ENCODE measurements around the gene EYS. TPM values are rescaled to one million over a fixed set of nuclear protein-coding genes. Genes with fewer than 3 reads are reported as not detected.
"Not testable (repeated sequence)": the region's sequence is repeated elsewhere in the genome, so short reads cannot be mapped to it uniquely, and the experiment has no call there.

EYS gene
- total and polyA plus RNA-seq, 3 experiments from 2014 or later, result not detected

DNA sequence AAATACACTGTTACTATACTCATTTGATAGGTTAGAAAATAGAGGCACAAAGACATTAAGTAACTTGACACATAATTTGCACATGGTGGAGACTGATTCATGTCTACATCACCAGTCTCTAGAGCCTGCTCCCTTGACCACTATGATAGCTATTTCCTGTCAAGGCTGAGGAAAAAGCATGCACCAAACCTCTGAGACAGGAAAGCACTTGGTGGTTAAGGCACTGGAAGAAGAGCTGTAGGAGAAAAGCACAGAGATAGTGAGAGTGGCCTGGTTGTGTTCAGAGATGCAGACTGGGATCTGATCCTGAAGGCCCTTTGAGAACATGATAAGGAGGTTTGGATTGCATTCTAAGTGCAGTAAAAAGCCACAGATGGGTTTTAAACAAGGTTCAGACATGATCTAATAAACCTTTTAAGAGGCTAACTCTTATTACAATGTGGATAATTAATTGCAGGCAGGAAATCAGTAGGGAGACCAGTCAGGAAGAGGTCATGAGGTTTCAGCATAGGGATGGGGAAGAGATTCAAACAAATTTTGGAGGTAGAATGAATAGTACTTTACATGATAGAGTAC is 1902.6 kb downstream of the EYS start:
- Histone ChIP-seq H3K4me3 (ENCODE audit: low read length) (no peak overlapping the region), H3K27ac (ENCODE audit: low read depth, low read length) (no peak overlapping the region), H3K9me3 (ENCODE audit: low read length) (no peaks in the 10 kb centered on the region), H3K36me3 (ENCODE audit: insufficient read depth, low read length) (no peaks in the 10 kb centered on the region), H3K4me1 (ENCODE audit: insufficient read depth, low read length) (no peaks in the 10 kb centered on the region), H3K27me3 (ENCODE audit: insufficient read depth, low read length, poor library complexity, severe bottlenecking) (no peaks in the 10 kb centered on the region)
- H3K36me3 Mint-ChIP-seq, result no peaks in the 10 kb centered on the region
- H3K27me3 Mint-ChIP-seq, result peaks cover 5 to 7% of the 10 kb centered on the region in 2 donors
- no peak overlapping the region for H3K27ac Mint-ChIP-seq
- POLR2A ChIA-PET, result no interaction called here
- DNase-seq, result no peak
- CTCF ChIA-PET, result interaction anchor here (1.1 kb wide), 1 partner anchor 206 kb away, joined by 3 read pairs; no protein-coding TSS in a partner anchor
- no peaks in the 10 kb centered on the region for H3K4me1 Mint-ChIP-seq
- no peaks in the 10 kb centered on the region for H3K9me3 Mint-ChIP-seq
- H3K4me3 Mint-ChIP-seq, result no peak overlapping the region

DNA sequence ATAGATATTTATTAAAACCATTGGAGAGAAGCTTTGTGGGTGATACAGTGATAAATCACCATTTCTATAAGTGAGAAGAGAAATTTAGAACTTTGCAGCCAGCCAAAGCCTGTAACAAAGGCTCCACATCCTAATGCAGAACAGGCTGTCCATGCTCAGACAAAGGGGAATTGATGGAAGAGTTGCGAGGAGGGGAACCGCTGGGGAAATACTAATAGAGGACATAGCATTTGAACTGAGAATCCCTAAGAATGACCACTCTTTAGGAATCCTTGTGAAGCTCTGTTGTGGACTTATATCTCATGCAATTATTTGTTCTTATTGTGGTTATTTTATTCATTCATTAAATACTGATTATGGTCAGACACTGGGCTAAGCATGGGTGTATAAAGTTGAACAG is 1903.7 kb downstream of the EYS start:
- CTCF ChIA-PET, result no interaction called here
- POLR2A ChIA-PET, result no interaction called here

DNA sequence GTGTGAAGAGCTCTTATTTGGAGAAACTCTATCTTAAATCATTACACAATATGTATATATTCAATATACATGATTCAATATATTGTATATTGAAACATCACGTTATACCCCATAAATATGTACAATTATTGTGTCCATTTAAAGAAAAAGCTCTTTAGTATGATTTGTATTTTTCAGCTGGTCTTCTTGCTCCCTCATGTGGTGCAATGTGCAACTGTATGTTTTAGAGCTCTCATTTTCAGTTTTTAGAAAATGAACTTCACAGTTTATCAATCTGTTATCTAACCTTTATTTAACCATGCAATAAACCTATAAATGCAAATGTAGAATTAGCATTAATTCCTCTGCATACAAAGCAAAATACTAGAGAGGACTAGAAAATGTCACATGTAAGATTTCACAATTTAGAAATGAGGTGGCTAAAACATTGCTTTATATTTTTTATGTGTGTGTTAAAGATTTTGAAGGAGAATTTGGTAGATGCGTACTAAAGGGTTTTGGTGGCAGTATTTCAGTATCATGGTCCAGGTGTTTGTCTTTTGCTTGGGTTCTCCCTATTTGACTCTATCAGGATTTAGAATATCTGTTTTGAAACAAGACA is 1904.3 kb downstream of the EYS start:
- Histone ChIP-seq H3K27me3 (ENCODE audit: insufficient read depth, low read length, poor library complexity, severe bottlenecking) (no peaks in the 10 kb centered on the region), H3K36me3 (ENCODE audit: insufficient read depth, low read length) (no peaks in the 10 kb centered on the region), H3K4me3 (ENCODE audit: low read length) (no peak overlapping the region), H3K9me3 (ENCODE audit: low read length) (no peaks in the 10 kb centered on the region), H3K27ac (ENCODE audit: low read depth, low read length) (no peak overlapping the region), H3K4me1 (ENCODE audit: insufficient read depth, low read length) (no peaks in the 10 kb centered on the region)
- ChIA-PET CTCF (no interaction called here), POLR2A (no interaction called here)
- Mint-ChIP-seq H3K27me3 (peaks cover 4 to 9% of the 10 kb centered on the region in 2 donors), H3K27ac (no peak overlapping the region), H3K4me1 (no peaks in the 10 kb centered on the region), H3K36me3 (no peaks in the 10 kb centered on the region), H3K4me3 (no peak overlapping the region), H3K9me3 (no peaks in the 10 kb centered on the region)
- DNase-seq, result no peak

More for the DNA sequence above, 1903.7 kb downstream of the EYS start:
- H3K27ac Mint-ChIP-seq, result no peak overlapping the region
- H3K27me3 ChIP-seq (ENCODE audit: insufficient read depth, low read length, poor library complexity, severe bottlenecking), result no peaks in the 10 kb centered on the region
- H3K27ac ChIP-seq (ENCODE audit: low read depth, low read length), result no peak overlapping the region
- H3K9me3 Mint-ChIP-seq, result no peaks in the 10 kb centered on the region
- H3K4me3 ChIP-seq (ENCODE audit: low read length), result no peak overlapping the region
- H3K9me3 ChIP-seq (ENCODE audit: low read length), result no peaks in the 10 kb centered on the region
- H3K4me1 ChIP-seq (ENCODE audit: insufficient read depth, low read length), result no peaks in the 10 kb centered on the region
- no peak for DNase-seq
- H3K4me3 Mint-ChIP-seq, result no peak overlapping the region
- H3K36me3 Mint-ChIP-seq, result no peaks in the 10 kb centered on the region
- H3K36me3 ChIP-seq (ENCODE audit: insufficient read depth, low read length), result no peaks in the 10 kb centered on the region
- no peaks in the 10 kb centered on the region for H3K4me1 Mint-ChIP-seq
- H3K27me3 Mint-ChIP-seq, result peaks cover 5 to 7% of the 10 kb centered on the region in 2 donors

DNA sequence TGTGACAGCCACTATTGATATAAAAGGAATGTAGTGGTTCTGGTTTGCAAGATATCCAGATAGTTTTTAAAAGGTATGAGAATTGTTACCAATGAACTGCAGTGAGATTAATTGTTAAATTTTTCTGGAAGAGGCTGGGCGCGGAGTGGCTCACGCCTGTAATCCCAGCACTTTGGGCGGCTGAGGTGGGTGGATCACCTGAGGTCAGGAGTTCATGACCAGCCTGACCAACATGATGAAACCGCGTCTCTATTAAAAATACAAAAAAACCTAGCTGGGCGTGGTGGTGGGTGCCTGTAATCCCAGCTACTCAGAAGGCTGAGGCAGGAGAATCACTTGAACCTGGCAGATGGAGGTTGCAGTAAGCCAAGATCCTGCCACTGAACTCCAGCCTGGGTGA is 1906.6 kb downstream of the EYS start:
- H3K4me3 ChIP-seq (ENCODE audit: low read length); H3K27ac ChIP-seq (ENCODE audit: low read depth, low read length); H3K9me3 Mint-ChIP-seq; CTCF ChIA-PET; H3K27me3 ChIP-seq (ENCODE audit: insufficient read depth, low read length, poor library complexity, severe bottlenecking); POLR2A ChIA-PET; H3K9me3 ChIP-seq (ENCODE audit: low read length); H3K4me1 Mint-ChIP-seq; H3K4me3 Mint-ChIP-seq; H3K27ac Mint-ChIP-seq; H3K4me1 ChIP-seq (ENCODE audit: insufficient read depth, low read length); DNase-seq; H3K36me3 ChIP-seq (ENCODE audit: insufficient read depth, low read length); H3K36me3 Mint-ChIP-seq: not testable (repeated sequence)
- H3K27me3 Mint-ChIP-seq, result peaks cover 4 to 10% of the 10 kb centered on the region in 2 donors

DNA sequence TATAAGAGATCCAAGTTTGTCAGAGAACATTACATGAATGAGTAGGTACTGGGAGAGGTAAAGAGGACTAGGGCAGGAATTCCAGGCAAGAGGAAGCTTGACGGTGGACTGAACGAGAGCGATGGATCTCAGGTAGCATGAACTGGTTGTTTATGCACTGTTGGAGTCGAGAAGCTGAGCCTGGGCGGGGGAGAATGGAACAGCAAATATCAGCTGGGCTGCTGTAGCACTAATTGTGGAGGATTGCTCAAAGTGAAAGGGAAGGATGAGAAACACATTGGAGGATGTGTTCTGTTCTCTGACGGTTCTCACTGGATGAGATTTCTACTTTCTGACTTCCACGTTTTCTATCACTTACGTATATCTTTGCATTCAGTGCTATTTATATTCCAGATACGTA is 1907.2 kb downstream of the EYS start:
- Mint-ChIP-seq H3K27me3 (peaks cover 5 to 10% of the 10 kb centered on the region in 2 donors), H3K27ac (no peak overlapping the region), H3K36me3 (no peaks in the 10 kb centered on the region), H3K4me3 (no peak overlapping the region), H3K4me1 (no peaks in the 10 kb centered on the region), H3K9me3 (no peaks in the 10 kb centered on the region)
- Histone ChIP-seq H3K27ac (ENCODE audit: low read depth, low read length) (no peak overlapping the region), H3K9me3 (ENCODE audit: low read length) (no peaks in the 10 kb centered on the region), H3K36me3 (ENCODE audit: insufficient read depth, low read length) (no peaks in the 10 kb centered on the region), H3K27me3 (ENCODE audit: insufficient read depth, low read length, poor library complexity, severe bottlenecking) (no peaks in the 10 kb centered on the region), H3K4me1 (ENCODE audit: insufficient read depth, low read length) (no peaks in the 10 kb centered on the region), H3K4me3 (ENCODE audit: low read length) (no peak overlapping the region)
- ChIA-PET CTCF (no interaction called here), POLR2A (no interaction called here)
- DNase-seq, result no peak

DNA sequence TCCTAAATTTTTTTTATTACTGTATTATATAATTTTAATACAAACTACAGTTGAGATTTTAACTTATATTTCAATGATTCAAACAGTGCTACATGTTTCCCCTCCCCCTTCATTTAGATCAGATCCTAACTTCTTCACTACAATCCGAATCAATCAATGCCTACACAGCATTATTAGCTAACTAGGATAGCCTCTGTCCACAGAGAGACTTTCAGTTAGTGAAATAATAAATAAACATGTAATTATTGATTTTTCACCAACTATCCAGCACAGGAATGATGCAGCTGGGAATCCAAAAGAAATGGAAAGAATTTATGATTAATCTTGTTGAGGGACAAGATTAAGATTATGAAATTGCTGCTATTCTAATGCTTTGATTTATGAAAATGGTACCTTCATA is 1907.7 kb downstream of the EYS start:
- ChIA-PET POLR2A (no interaction called here), CTCF (no interaction called here)
- Histone ChIP-seq H3K36me3 (ENCODE audit: insufficient read depth, low read length) (no peaks in the 10 kb centered on the region), H3K4me3 (ENCODE audit: low read length) (no peak overlapping the region), H3K9me3 (ENCODE audit: low read length) (no peaks in the 10 kb centered on the region), H3K27ac (ENCODE audit: low read depth, low read length) (no peak overlapping the region), H3K4me1 (ENCODE audit: insufficient read depth, low read length) (no peaks in the 10 kb centered on the region), H3K27me3 (ENCODE audit: insufficient read depth, low read length, poor library complexity, severe bottlenecking) (no peaks in the 10 kb centered on the region)
- Mint-ChIP-seq H3K27ac (no peak overlapping the region), H3K4me1 (no peaks in the 10 kb centered on the region), H3K9me3 (no peaks in the 10 kb centered on the region), H3K27me3 (peaks cover 7 to 10% of the 10 kb centered on the region in 2 donors), H3K36me3 (no peaks in the 10 kb centered on the region), H3K4me3 (no peak overlapping the region)
- DNase-seq, result no peak

DNA sequence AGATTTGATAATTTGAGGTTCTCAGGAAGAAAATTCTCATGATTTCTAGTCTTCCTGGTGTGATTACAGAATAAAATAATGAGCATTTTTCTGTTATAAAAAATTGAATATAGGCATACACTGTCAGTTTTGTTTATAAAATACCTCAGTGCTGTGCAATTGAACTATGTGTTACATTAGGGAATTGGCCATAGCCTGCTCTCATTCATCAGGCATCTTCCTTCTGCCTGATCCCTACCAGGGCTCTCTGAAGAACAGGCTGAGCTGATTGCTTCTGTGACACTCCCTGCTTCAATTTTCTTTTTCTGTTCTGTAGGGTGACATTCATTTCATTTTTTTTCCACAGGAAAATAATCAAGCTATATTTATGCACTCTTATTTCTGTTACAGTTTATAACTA is 1908.6 kb downstream of the EYS start:
- Histone ChIP-seq H3K4me1 (ENCODE audit: insufficient read depth, low read length) (no peaks in the 10 kb centered on the region), H3K27me3 (ENCODE audit: insufficient read depth, low read length, poor library complexity, severe bottlenecking) (no peaks in the 10 kb centered on the region), H3K36me3 (ENCODE audit: insufficient read depth, low read length) (no peaks in the 10 kb centered on the region), H3K4me3 (ENCODE audit: low read length) (no peak overlapping the region), H3K9me3 (ENCODE audit: low read length) (no peaks in the 10 kb centered on the region), H3K27ac (ENCODE audit: low read depth, low read length) (no peak overlapping the region)
- H3K9me3 Mint-ChIP-seq, result no peaks in the 10 kb centered on the region
- H3K36me3 Mint-ChIP-seq, result no peaks in the 10 kb centered on the region
- no peak overlapping the region for H3K27ac Mint-ChIP-seq
- peaks cover 9 to 10% of the 10 kb centered on the region in 2 donors for H3K27me3 Mint-ChIP-seq
- H3K4me3 Mint-ChIP-seq, result no peak overlapping the region
- CTCF ChIA-PET, result no interaction called here
- POLR2A ChIA-PET, result no interaction called here
- no peaks in the 10 kb centered on the region for H3K4me1 Mint-ChIP-seq
- no peak for DNase-seq

DNA sequence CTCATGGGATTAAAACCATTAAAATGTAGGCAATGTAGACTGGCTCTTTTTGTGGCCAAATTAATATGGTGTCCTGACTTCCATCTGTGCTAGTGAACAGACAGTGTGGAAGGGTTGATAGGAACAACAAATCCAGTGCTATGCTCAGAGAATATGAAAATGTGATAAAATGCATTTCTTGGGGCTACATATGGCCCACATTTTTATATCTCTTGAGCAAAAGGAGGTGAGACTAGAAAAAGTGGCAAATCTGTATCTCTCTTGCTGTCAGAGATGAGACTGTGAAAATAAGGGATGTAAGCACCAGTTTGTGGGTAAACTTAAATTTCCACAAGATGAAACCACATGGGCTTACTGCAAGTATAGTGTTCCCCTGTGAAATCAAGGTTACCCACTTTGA is 1909.3 kb downstream of the EYS start:
- no peak overlapping the region for H3K27ac Mint-ChIP-seq
- H3K4me1 Mint-ChIP-seq, result no peaks in the 10 kb centered on the region
- DNase-seq, result no peak
- POLR2A ChIA-PET, result no interaction called here
- Histone ChIP-seq H3K36me3 (ENCODE audit: insufficient read depth, low read length) (no peaks in the 10 kb centered on the region), H3K4me1 (ENCODE audit: insufficient read depth, low read length) (no peaks in the 10 kb centered on the region), H3K4me3 (ENCODE audit: low read length) (no peak overlapping the region), H3K27me3 (ENCODE audit: insufficient read depth, low read length, poor library complexity, severe bottlenecking) (no peaks in the 10 kb centered on the region), H3K9me3 (ENCODE audit: low read length) (no peaks in the 10 kb centered on the region), H3K27ac (ENCODE audit: low read depth, low read length) (no peak overlapping the region)
- peaks cover 9 to 10% of the 10 kb centered on the region in 2 donors for H3K27me3 Mint-ChIP-seq
- H3K36me3 Mint-ChIP-seq, result no peaks in the 10 kb centered on the region
- CTCF ChIA-PET, result no interaction called here
- H3K9me3 Mint-ChIP-seq, result no peaks in the 10 kb centered on the region
- no peak overlapping the region for H3K4me3 Mint-ChIP-seq

Measured in CD8-positive, alpha-beta memory T cell (primary cell).